Measurements from ENCODE around the gene CD40LG.

The CD40LG gene

DNA sequence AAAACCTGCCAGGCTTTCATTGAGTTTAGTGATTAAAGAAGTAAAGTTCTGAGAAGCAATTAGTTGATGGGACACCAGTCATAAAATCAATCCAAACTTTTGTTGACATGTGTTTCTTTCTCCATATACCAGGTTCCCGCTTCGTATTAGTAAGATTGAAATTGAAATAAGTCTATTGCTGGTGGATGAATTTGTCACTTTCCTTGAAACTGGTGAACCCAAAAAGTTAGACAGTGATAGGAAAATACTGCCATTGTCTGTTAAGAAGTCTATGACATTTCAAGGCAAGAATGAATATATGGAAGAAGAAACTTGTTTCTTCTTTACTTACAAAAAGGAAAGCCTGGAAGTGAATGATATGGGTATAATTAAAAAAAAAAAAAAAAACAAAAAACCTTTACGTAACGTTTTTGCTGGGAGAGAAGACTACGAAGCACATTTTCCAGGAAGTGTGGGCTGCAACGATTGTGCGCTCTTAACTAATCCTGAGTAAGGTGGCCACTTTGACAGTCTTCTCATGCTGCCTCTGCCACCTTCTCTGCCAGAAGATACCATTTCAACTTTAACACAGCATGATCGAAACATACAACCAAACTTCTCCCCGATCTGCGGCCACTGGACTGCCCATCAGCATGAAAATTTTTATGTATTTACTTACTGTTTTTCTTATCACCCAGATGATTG, at the start of gene CD40LG:
Gene CD40LG, plus strand, starts transcription at position 482 of the 684 bp plus-strand sequence. Its CDS starts 91 bp downstream, at position 573.
- TF ChIP-seq, protein P1, sequence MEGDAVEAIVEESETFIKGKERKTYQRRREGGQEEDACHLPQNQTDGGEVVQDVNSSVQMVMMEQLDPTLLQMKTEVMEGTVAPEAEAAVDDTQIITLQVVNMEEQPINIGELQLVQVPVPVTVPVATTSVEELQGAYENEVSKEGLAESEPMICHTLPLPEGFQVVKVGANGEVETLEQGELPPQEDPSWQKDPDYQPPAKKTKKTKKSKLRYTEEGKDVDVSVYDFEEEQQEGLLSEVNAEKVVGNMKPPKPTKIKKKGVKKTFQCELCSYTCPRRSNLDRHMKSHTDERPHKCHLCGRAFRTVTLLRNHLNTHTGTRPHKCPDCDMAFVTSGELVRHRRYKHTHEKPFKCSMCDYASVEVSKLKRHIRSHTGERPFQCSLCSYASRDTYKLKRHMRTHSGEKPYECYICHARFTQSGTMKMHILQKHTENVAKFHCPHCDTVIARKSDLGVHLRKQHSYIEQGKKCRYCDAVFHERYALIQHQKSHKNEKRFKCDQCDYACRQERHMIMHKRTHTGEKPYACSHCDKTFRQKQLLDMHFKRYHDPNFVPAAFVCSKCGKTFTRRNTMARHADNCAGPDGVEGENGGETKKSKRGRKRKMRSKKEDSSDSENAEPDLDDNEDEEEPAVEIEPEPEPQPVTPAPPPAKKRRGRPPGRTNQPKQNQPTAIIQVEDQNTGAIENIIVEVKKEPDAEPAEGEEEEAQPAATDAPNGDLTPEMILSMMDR (IDR thresholded peaks at IDR 0.05; ENCODE audit: poor library complexity, severe bottlenecking), result no peak
- Histone ChIP-seq H3K27ac (ENCODE audit: poor library complexity, severe bottlenecking) (no peak within 1 kb of the TSS), H3K36me3 (ENCODE audit: low read depth) (no peaks in the 10 kb centered on the region), H3K4me1 (ENCODE audit: insufficient read depth, poor library complexity, severe bottlenecking) (no peaks in the 10 kb centered on the region), H3K4me3 (ENCODE audit: severe bottlenecking) (no peak within 1 kb of the TSS), H3K9me3 (ENCODE audit: severe bottlenecking) (no peaks in the 10 kb centered on the region), H3K27me3 (ENCODE audit: insufficient read depth, poor library complexity, severe bottlenecking) (no peaks in the 10 kb centered on the region)
- no peak for DNase-seq (ENCODE audit: low spot score)
- no peak for ATAC-seq (ENCODE audit: low read depth)

- no peak for DNase-seq (ENCODE audit: low spot score)
- H3K27me3 ChIP-seq (ENCODE audit: insufficient read depth, poor library complexity, severe bottlenecking), result no peaks in the 10 kb centered on the region
- TF ChIP-seq, protein P1 (IDR thresholded peaks at IDR 0.05; ENCODE audit: poor library complexity, severe bottlenecking), result no peak
Observed at GRCh38 chrX:136598631-136599030, 49.3 kb upstream of the CD40LG start.

GRCh38 chrX:136600059-136600458, 47.9 kb upstream of the CD40LG start:
- H3K27me3 ChIP-seq (ENCODE audit: insufficient read depth, poor library complexity, severe bottlenecking), result no peaks in the 10 kb centered on the region
- no peak for ATAC-seq (ENCODE audit: low read depth)
- DNase-seq (ENCODE audit: low spot score), result no peak
- H3K9me3 ChIP-seq (ENCODE audit: severe bottlenecking), result no peaks in the 10 kb centered on the region
- no peaks in the 10 kb centered on the region for H3K4me1 ChIP-seq (ENCODE audit: insufficient read depth, poor library complexity, severe bottlenecking)
- no peak overlapping the region for H3K4me3 ChIP-seq (ENCODE audit: severe bottlenecking)
- H3K27ac ChIP-seq (ENCODE audit: poor library complexity, severe bottlenecking), result no peak overlapping the region
- no peaks in the 10 kb centered on the region for H3K36me3 ChIP-seq (ENCODE audit: low read depth)
- TF ChIP-seq, protein P1 (IDR thresholded peaks at IDR 0.05; ENCODE audit: poor library complexity, severe bottlenecking), result no peak

More at GRCh38 chrX:136598631-136599030, 49.3 kb upstream of the CD40LG start:
- no peaks in the 10 kb centered on the region for H3K4me1 ChIP-seq (ENCODE audit: insufficient read depth, poor library complexity, severe bottlenecking)
- H3K9me3 ChIP-seq (ENCODE audit: severe bottlenecking), result no peaks in the 10 kb centered on the region
- no peak overlapping the region for H3K4me3 ChIP-seq (ENCODE audit: severe bottlenecking)
- no peak for ATAC-seq (ENCODE audit: low read depth)
- no peaks in the 10 kb centered on the region for H3K36me3 ChIP-seq (ENCODE audit: low read depth)
- H3K27ac ChIP-seq (ENCODE audit: poor library complexity, severe bottlenecking), result no peak overlapping the region

DNA sequence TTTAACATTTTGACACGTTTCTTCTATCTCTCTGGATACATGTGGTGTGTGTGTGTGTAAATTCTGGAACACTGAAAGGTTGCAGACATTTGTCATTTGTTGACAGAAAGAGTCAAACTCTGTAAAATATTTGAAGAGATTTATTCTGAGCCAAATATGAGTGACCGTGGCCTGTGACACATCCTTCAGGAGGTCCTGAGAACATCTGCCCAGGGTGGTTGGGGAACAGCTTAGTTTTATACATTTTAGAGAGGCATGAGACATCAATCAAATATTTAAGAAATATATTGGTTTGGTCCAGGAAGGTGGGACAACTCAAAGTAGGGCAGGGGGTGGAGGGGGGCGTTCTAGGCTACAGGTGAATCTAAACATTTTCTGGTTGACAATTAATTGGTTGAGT, 40.7 kb upstream of the CD40LG start:
- Histone ChIP-seq H3K27ac (ENCODE audit: poor library complexity, severe bottlenecking) (no peak overlapping the region), H3K36me3 (ENCODE audit: low read depth) (no peaks in the 10 kb centered on the region), H3K4me1 (ENCODE audit: insufficient read depth, poor library complexity, severe bottlenecking) (no peaks in the 10 kb centered on the region), H3K4me3 (ENCODE audit: severe bottlenecking) (no peak overlapping the region), H3K9me3 (ENCODE audit: severe bottlenecking) (no peaks in the 10 kb centered on the region), H3K27me3 (ENCODE audit: insufficient read depth, poor library complexity, severe bottlenecking) (no peaks in the 10 kb centered on the region)
- DNase-seq (ENCODE audit: low spot score) (no peak), ATAC-seq (ENCODE audit: low read depth) (no peak)
- TF ChIP-seq, protein P1 (IDR thresholded peaks at IDR 0.05; ENCODE audit: poor library complexity, severe bottlenecking), result no peak

DNA sequence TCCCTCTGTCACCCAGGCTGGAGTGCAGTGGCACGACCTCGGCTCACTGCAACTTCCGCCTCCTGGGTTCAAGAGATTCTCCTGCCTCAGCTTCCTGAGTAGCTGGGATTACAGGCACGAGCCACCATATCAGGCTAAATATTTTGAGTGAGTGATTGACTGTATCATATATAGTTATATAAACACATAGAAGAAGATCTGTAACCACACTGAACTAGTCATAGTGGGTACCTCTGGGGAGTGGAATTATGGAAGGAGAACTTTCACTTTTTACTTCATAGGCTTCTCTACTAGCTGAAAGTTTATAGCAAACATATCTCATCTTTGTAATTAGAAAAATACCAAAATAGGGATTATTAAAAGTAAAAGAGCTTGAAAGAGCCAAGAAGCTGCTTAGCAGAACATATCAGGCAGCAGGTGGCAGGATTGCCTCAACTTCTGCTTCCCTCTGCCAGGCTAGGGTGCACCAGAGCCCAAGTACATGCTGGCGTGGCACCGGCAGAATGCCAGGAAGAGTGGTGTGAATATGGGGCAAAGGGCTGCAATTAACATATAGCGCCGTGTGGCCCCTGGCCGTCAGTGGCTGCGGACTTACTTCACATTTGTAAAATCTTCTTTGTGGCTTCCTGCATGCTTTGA, 39.5 kb upstream of the CD40LG start:
- Histone ChIP-seq H3K4me1 (ENCODE audit: insufficient read depth, poor library complexity, severe bottlenecking) (no peaks in the 10 kb centered on the region), H3K9me3 (ENCODE audit: severe bottlenecking) (no peaks in the 10 kb centered on the region), H3K4me3 (ENCODE audit: severe bottlenecking) (no peak overlapping the region), H3K27ac (ENCODE audit: poor library complexity, severe bottlenecking) (no peak overlapping the region), H3K36me3 (ENCODE audit: low read depth) (no peaks in the 10 kb centered on the region), H3K27me3 (ENCODE audit: insufficient read depth, poor library complexity, severe bottlenecking) (no peaks in the 10 kb centered on the region)
- TF ChIP-seq, protein P1 (IDR thresholded peaks at IDR 0.05; ENCODE audit: poor library complexity, severe bottlenecking), result no peak
- ATAC-seq (ENCODE audit: low read depth), result no peak
- DNase-seq (ENCODE audit: low spot score), result no peak
